GM12875 (cell line): Measurements from ENCODE around the gene COL4A1.

Experiments
- H3K4me3 ChIP-seq: one replicate; pipeline ENCODE4 v1.5.1; 2011; ENCODE audit warnings: low read depth, low read length, control low read depth
- CTCF ChIP-seq: IDR thresholded peaks from 2 replicates; pipeline ENCODE4 v1.5.1; 2011; ENCODE audit warnings: low read depth, mild to moderate bottlenecking, control low read depth, inconsistent platforms, low read length, moderate library complexity, borderline replicate concordance; ENCODE audit not compliant: insufficient read depth

Gene COL4A1

GRCh38 chr13:110212529-110212928 lies 94.4 kb downstream of the COL4A1 start:
- H3K4me3 ChIP-seq: no peak overlapping the region
- TF ChIP-seq CTCF: no peak

DNA sequence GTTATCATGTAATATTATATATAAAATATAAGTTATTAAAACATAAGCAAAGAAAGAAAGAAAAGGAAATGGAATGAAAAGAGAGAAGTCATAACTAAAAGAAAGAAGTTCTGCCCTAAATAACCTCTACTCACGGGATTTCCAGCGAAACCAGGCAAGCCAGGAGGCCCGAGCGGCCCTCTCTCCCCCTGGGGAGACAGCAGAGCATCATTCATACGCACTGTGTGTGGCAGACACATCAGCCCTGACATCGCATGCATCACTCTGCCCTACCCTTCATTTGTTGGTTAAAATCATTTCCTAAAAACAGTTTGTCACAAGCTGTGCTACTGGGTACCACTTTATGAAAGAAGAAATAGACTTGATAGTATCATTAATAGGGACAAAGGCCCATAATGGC lies 95.2 kb downstream of the COL4A1 start:
- no peak overlapping the region for H3K4me3 ChIP-seq
- TF ChIP-seq CTCF: no peak

GRCh38 chr13:110211046-110211445 lies 95.9 kb downstream of the COL4A1 start:
- no peak for TF ChIP-seq CTCF
- no peak overlapping the region for H3K4me3 ChIP-seq

- no peak for TF ChIP-seq CTCF
- H3K4me3 ChIP-seq: no peak overlapping the region
These were observed 96.4 kb downstream of the COL4A1 start for GRCh38 chr13:110210604-110210985.

- TF ChIP-seq CTCF: no peak
- no peak overlapping the region for H3K4me3 ChIP-seq
These were observed 96.9 kb downstream of the COL4A1 start for GRCh38 chr13:110209950-110210603.

DNA sequence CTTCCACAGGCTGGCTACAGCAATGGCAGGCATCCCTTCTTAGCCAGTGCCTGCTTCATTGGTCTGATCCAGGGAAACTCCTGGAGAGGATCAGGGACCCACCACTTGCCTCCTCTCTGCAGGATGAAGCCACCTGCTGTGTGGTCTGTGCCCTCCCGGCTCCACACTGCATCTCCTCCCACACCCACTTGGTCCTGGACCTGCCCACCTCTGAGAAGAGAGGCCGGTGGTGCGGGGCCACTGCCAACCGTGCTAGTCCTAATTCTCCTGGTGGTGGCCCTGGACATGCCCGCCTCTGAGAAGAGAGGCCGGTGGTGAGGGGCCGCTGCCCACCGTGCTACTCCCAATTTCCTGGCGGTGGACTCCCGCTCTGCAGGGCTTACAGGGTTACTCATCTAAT lies 98.8 kb downstream of the COL4A1 start:
- no peak overlapping the region for H3K4me3 ChIP-seq
- no peak for TF ChIP-seq CTCF

GRCh38 chr13:110206996-110207395 lies 100.0 kb downstream of the COL4A1 start:
- TF ChIP-seq CTCF: no peak
- no peak overlapping the region for H3K4me3 ChIP-seq
